ENCODE data around the gene RSPO3.

- TF ChIP-seq POLR2A (IDR thresholded peaks at IDR 0.05) (no peak), CTCF (IDR thresholded peaks at IDR 0.05) (no peak)
These were observed 97.5 kb downstream of the RSPO3 start for GRCh38 chr6:127215931-127216330.

All from lower leg skin (tissue), 3 donors.